DND-41 (cell line): ENCODE results near the gene C22orf23.

ENCODE experiments used
- ATAC-seq: fragments of 200-7000 bp; cut with Tn5 transposase; 3 replicates; pipeline ENCODE4 v1.9.1; 2021; ENCODE audit warnings: low read depth; ENCODE audit not compliant: insufficient read depth
- DNase-seq: peaks from one replicate; pipeline ENCODE4 v3.0.0-alpha.2; 2020
- H2AFZ ChIP-seq: 2 replicates; pipeline ENCODE4 v1.6.0; 2012; ENCODE audit warnings: low read depth, low read length
- H3K27ac ChIP-seq: 2 replicates; pipeline ENCODE4 v1.5.1; 2012; ENCODE audit warnings: low read length, inconsistent platforms
- H3K27me3 ChIP-seq: fragments of 200-600 bp; sonication (generic); 2 replicates; pipeline ENCODE4 v1.6.0; 2012; ENCODE audit warnings: low read length, mild to moderate bottlenecking, inconsistent platforms; ENCODE audit not compliant: insufficient read depth, poor library complexity
- H3K36me3 ChIP-seq: 2 replicates; pipeline ENCODE4 v1.5.1; 2012; ENCODE audit warnings: low read length, inconsistent platforms; ENCODE audit not compliant: insufficient read depth
- H3K4me1 ChIP-seq: 2 replicates; pipeline ENCODE4 v1.5.1; 2012; ENCODE audit warnings: mild to moderate bottlenecking, low read length; ENCODE audit not compliant: insufficient read depth
- H3K4me2 ChIP-seq: 2 replicates; pipeline ENCODE4 v1.6.0; 2012; ENCODE audit warnings: mild to moderate bottlenecking, moderate library complexity, low read length, inconsistent platforms; ENCODE audit not compliant: insufficient read depth
- H3K4me3 ChIP-seq, 2 experiments: fragments of 200-600 bp in 1 of 2; shearing (Covaris generic) in 1 of 2; 2 replicates each; pipeline ENCODE4 v1.5.1; 2012 to 2016; ENCODE audit warnings: inconsistent platforms in 2 of 2, low read length in 2 of 2, mild to moderate bottlenecking in 2 of 2, low read depth in 1 of 2, moderate library complexity in 1 of 2
- H3K79me2 ChIP-seq: 2 replicates; pipeline ENCODE4 v1.6.0; 2012; ENCODE audit warnings: low read length, inconsistent platforms; ENCODE audit not compliant: insufficient read depth
- H3K9ac ChIP-seq: 2 replicates; pipeline ENCODE4 v1.6.0; 2012; ENCODE audit warnings: low read depth, mild to moderate bottlenecking, inconsistent platforms, low read length, moderate library complexity
- H3K9me3 ChIP-seq: 2 replicates; pipeline ENCODE4 v1.5.1; 2012; ENCODE audit warnings: low read length, moderate library complexity, mild to moderate bottlenecking, inconsistent platforms; ENCODE audit not compliant: insufficient read depth, severe bottlenecking
- H4K20me1 ChIP-seq: 2 replicates; pipeline ENCODE4 v1.6.0; 2012; ENCODE audit warnings: low read length; ENCODE audit not compliant: insufficient read depth
- EZH2 ChIP-seq: IDR thresholded peaks from 3 replicates; pipeline ENCODE4 v1.6.1; 2012; ENCODE audit warnings: borderline replicate concordance, low read depth, mild to moderate bottlenecking, moderate library complexity, low read length, inconsistent platforms; ENCODE audit not compliant: severe bottlenecking
- TF ChIP-seq, protein P1 (sequence below): IDR thresholded peaks from 2 replicates; pipeline ENCODE4 v1.5.1; 2012; ENCODE audit warnings: borderline replicate concordance, low read length, moderate library complexity, mild to moderate bottlenecking; ENCODE audit not compliant: poor library complexity, severe bottlenecking; ENCODE audit errors: extremely low read depth

C22orf23 gene

DNA sequence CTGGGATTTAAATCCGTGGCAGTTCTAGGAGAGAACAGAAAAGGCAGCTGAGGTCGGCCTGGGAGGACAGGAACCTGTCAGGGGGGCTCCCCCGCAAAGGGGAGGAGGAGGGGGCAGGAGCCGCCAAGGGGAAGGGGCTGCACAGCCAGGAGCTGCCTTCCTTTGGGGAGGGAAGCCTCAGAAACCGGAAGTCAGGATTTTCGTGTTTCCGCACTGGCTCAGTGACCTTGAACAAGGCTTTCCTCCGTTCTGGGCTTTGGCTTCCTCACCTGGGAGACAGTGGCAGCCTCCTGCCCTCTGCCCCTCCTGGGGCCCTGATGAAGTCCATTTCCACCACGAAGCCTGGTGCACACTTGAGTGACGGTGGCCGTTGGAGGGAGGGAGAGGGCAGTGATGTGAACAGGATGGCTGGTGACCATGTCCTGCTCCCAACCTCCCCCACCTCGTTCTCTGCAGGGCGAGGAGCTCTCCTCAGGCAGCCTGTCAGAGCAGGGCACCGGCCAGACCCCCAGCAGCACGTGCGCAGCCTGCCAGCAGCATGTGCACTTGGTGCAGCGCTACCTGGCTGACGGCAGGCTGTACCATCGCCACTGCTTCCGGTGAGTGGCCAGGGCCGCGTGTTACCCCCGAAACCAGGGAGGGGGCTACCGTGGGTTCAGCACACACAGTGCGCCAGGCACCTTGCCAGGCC, 34.7 kb downstream of the C22orf23 start:
- no peak for TF ChIP-seq EZH2
- TF ChIP-seq, protein P1, sequence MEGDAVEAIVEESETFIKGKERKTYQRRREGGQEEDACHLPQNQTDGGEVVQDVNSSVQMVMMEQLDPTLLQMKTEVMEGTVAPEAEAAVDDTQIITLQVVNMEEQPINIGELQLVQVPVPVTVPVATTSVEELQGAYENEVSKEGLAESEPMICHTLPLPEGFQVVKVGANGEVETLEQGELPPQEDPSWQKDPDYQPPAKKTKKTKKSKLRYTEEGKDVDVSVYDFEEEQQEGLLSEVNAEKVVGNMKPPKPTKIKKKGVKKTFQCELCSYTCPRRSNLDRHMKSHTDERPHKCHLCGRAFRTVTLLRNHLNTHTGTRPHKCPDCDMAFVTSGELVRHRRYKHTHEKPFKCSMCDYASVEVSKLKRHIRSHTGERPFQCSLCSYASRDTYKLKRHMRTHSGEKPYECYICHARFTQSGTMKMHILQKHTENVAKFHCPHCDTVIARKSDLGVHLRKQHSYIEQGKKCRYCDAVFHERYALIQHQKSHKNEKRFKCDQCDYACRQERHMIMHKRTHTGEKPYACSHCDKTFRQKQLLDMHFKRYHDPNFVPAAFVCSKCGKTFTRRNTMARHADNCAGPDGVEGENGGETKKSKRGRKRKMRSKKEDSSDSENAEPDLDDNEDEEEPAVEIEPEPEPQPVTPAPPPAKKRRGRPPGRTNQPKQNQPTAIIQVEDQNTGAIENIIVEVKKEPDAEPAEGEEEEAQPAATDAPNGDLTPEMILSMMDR: no peak
- Histone ChIP-seq H3K9ac (no peak overlapping the region), H3K27me3 (no peaks in the 10 kb centered on the region), H3K4me1 (no peaks in the 10 kb centered on the region), H3K36me3 (peaks cover 22% of the 10 kb centered on the region), H3K79me2 (no peaks in the 10 kb centered on the region), H3K27ac (no peak overlapping the region), H4K20me1 (no peaks in the 10 kb centered on the region), H3K4me3 (no peak overlapping the region), H3K4me2 (no peak overlapping the region), H3K9me3 (no peaks in the 10 kb centered on the region), H2AFZ (no peak overlapping the region)
- ATAC-seq (no peak), DNase-seq (no peak)

DNA sequence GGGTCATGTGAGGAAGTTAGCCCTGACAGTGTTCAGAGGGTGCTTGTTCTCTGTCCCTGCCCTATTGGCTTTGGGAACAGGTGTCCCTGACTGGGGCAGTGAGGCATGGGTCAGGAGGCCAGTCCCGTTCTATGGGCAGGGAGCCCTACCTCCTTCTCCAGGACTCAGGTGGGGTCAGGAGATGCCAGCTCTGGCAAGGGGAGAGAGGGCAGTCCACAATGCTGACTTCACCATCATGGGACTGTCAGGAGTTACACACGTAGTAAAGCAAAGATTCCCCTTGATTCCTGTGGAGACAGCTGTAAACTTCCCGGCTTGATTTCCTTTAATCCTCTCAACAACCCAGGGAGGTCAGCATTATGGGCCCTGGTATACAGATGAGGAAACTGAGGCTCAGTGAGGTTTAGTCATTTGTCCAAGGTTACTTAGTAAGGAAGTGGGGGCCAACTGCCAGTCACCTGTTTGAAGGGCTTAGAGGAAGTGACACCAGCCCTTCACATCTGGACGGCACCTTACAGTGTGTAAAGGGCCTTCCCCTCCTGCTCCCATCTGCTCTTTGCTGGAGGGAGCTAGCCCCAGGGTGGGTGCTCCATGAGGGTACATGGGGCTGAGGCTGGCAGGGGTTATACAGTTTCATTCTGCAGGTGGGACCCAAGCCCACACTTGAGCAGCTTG, 35.4 kb downstream of the C22orf23 start:
- no peaks in the 10 kb centered on the region for H3K79me2 ChIP-seq
- H3K4me3 ChIP-seq: no peak overlapping the region
- no peak overlapping the region for H3K9ac ChIP-seq
- H2AFZ ChIP-seq: no peak overlapping the region
- no peaks in the 10 kb centered on the region for H3K27me3 ChIP-seq
- H3K9me3 ChIP-seq: no peaks in the 10 kb centered on the region
- no peak for DNase-seq
- H3K36me3 ChIP-seq: peaks cover 24% of the 10 kb centered on the region
- ATAC-seq: no peak
- H3K4me2 ChIP-seq: no peak overlapping the region
- H3K27ac ChIP-seq: no peak overlapping the region
- H4K20me1 ChIP-seq: no peaks in the 10 kb centered on the region
- TF ChIP-seq EZH2: no peak
- TF ChIP-seq, protein P1: no peak
- no peaks in the 10 kb centered on the region for H3K4me1 ChIP-seq

DNA sequence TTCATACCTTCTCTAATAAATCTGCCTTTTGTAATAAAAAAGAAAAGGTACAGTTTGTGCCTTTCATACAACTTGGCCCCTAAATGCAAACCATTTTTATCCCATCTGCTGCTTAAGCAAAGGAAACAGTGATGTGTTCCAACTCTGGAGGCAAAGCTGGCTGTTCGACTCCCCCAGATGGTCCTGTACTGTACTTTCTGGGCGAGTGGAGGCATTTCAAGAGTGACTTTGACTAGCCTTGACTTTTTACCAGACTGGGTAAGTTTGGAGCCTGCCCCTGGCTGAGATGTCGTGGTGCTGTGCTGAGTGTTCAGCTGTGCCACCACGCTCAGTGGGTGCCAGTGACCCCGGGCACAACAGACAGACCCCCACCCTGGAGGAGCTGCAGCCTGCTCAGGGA, 37.1 kb downstream of the C22orf23 start:
- Histone ChIP-seq H2AFZ (no peak overlapping the region), H3K4me2 (no peak overlapping the region), H3K36me3 (peaks cover 28% of the 10 kb centered on the region), H3K27ac (no peak overlapping the region), H3K9ac (no peak overlapping the region), H3K79me2 (no peaks in the 10 kb centered on the region), H3K4me3 (no peak overlapping the region), H4K20me1 (no peaks in the 10 kb centered on the region), H3K27me3 (no peaks in the 10 kb centered on the region), H3K4me1 (no peaks in the 10 kb centered on the region), H3K9me3 (no peaks in the 10 kb centered on the region)
- ATAC-seq (no peak), DNase-seq (no peak)
- TF ChIP-seq, protein P1: no peak
- TF ChIP-seq EZH2: no peak
